GM12878 (cell line): Measurements from ENCODE around the gene KRTAP5-7. TPM values are rescaled to one million over a fixed set of nuclear protein-coding genes. Genes with fewer than 3 reads are reported as not detected.

Experiments
- ATAC-seq: fragments of 200-7000 bp; cut with Tn5 transposase; 3 replicates; pipeline ENCODE4 v1.9.1; 2020; ENCODE audit warnings: mild to moderate bottlenecking, moderate library complexity
- BruUV-seq: library from RNA; stranded (reverse); fragments of 400-500 nt; replicated peaks from 2 replicates; lab custom pipeline; 2021; lab: Mats Ljungman, UMichigan
- CTCF ChIA-PET: fragments of 300-600 bp; sonication (Branson Sonifier 250); formaldehyde crosslinking; extraction: SDS; loops from one replicate; lab custom pipeline; 2021; ENCODE audit warnings: inconsistent platforms; lab: Yijun Ruan, JAX
- POLR2A ChIA-PET: fragments of 350-600 bp; formaldehyde crosslinking; extraction: SDS; loops from one replicate; lab custom pipeline; 2021; ENCODE audit warnings: inconsistent platforms; lab: Charles Lee
- RAD21 ChIA-PET: fragments of 300-600 bp; sonication (Branson Sonifier 250); formaldehyde crosslinking; loops from one replicate; lab custom pipeline; 2023; ENCODE audit warnings: antibody characterized with exemption; ENCODE audit not compliant: unreplicated experiment; lab: Charles Lee
- SMC1A ChIA-PET: fragments of 300-600 bp; sonication (Branson Sonifier 250); formaldehyde crosslinking; loops from one replicate; lab custom pipeline; 2023; ENCODE audit not compliant: unreplicated experiment, uncharacterized antibody; lab: Charles Lee
- DNase-seq: peaks from one replicate; pipeline ENCODE4 v3.0.0-alpha.2; 2011; ENCODE audit warnings: low read depth, low spot score
- FAIRE-seq: peaks from 3 replicates; lab custom pipeline; 2011; peaks lifted over from hg19 to GRCh38; lab: Jason Lieb, UNC
- H2AFZ ChIP-seq: 2 replicates; pipeline ENCODE4 v1.6.0; 2011; ENCODE audit warnings: low read depth, low read length, control low read depth; ENCODE audit not compliant: control insufficient read depth
- H3K27ac ChIP-seq: 2 replicates; pipeline ENCODE4 v1.5.1; 2011; ENCODE audit warnings: control low read depth; ENCODE audit not compliant: control insufficient read depth, insufficient read depth
- H3K27me3 ChIP-seq, 2 experiments: replicated peaks in 1 of 2; 2 replicates each; pipeline versions ENCODE4 v1.6.0 to v1.6.1; 2011; ENCODE audit warnings: low read length in 1 of 2; ENCODE audit not compliant: control insufficient read depth in 2 of 2, insufficient read depth in 2 of 2
- H3K36me3 ChIP-seq, 2 experiments: 2 replicates each; pipeline ENCODE4 v1.5.1; 2011; ENCODE audit warnings: low read length in 1 of 2; ENCODE audit not compliant: control insufficient read depth in 2 of 2, insufficient read depth in 2 of 2
- H3K4me1 ChIP-seq: 2 replicates; pipeline ENCODE4 v1.6.1; 2011; ENCODE audit warnings: mild to moderate bottlenecking, low read length, moderate library complexity, mixed read lengths; ENCODE audit not compliant: control insufficient read depth, insufficient read depth
- H3K4me2 ChIP-seq: 2 replicates; pipeline ENCODE4 v1.6.0; 2011; ENCODE audit warnings: control low read depth; ENCODE audit not compliant: control insufficient read depth, insufficient read depth
- H3K4me3 ChIP-seq: fragments of 200-600 bp; sonication (generic); 2 replicates; pipeline ENCODE4 v1.5.1; 2016
- H3K79me2 ChIP-seq: 2 replicates; pipeline ENCODE4 v1.6.0; 2011; ENCODE audit warnings: low read length; ENCODE audit not compliant: control insufficient read depth, insufficient read depth
- H3K9ac ChIP-seq: 2 replicates; pipeline ENCODE4 v1.8.0; 2011; ENCODE audit warnings: low read length, control low read depth, mixed read lengths; ENCODE audit not compliant: control insufficient read depth, insufficient read depth
- H3K9me3 ChIP-seq: replicated peaks from 3 replicates; pipeline ENCODE4 v1.5.1; 2011; ENCODE audit warnings: mild to moderate bottlenecking, low read length; ENCODE audit not compliant: control insufficient read depth, insufficient read depth
- H4K20me1 ChIP-seq: 2 replicates; pipeline ENCODE4 v1.6.0; 2011; ENCODE audit not compliant: control insufficient read depth, insufficient read depth
- ELK1 ChIP-seq: IDR thresholded peaks from 2 replicates; pipeline ENCODE4 v1.6.1; 2012; ENCODE audit warnings: low read depth, low read length, improper control_type of control experiment
- EP300 ChIP-seq, 2 experiments: fragments of 150-350 bp in 1 of 2; IDR thresholded peaks; 2 replicates each; pipeline ENCODE4 v1.6.1; 2011 to 2012; ENCODE audit warnings: low read depth in 2 of 2, low read length in 2 of 2, borderline replicate concordance in 1 of 2, improper control_type of control experiment in 1 of 2, inconsistent platforms in 1 of 2; ENCODE audit not compliant: control insufficient read depth in 1 of 2
- FOS ChIP-seq: IDR thresholded peaks from 3 replicates; pipeline ENCODE4 v1.6.1; 2011; ENCODE audit warnings: borderline replicate concordance; ENCODE audit not compliant: insufficient read length; ENCODE audit errors: extremely low read depth
- MYC ChIP-seq: IDR thresholded peaks from 2 replicates; pipeline ENCODE4 v1.6.1; 2011; ENCODE audit warnings: mild to moderate bottlenecking, low read length, moderate library complexity, inconsistent platforms; ENCODE audit not compliant: insufficient read depth, insufficient replicate concordance, insufficient read length, severe bottlenecking
- RB1 ChIP-seq: fragments of 450-650 bp; formaldehyde crosslinking; IDR thresholded peaks from 2 replicates; pipeline ENCODE4 v1.6.1; 2017; ENCODE audit warnings: mild to moderate bottlenecking, borderline replicate concordance
- SREBF2 ChIP-seq: IDR thresholded peaks from 2 replicates; pipeline ENCODE4 v1.6.1; 2012; ENCODE audit warnings: mild to moderate bottlenecking, low read length
- STAT1 ChIP-seq: fragments of 450-650 bp; conservative IDR thresholded peaks from 2 replicates; pipeline ENCODE4 v1.6.1; 2014; ENCODE audit warnings: antibody characterized with exemption, mild to moderate bottlenecking
- STAT3 ChIP-seq: IDR thresholded peaks from 2 replicates; pipeline ENCODE4 v1.6.1; 2011; ENCODE audit warnings: low read depth, low read length, improper control_type of control experiment
- ZNF217 ChIP-seq: fragments of 450-650 bp; IDR thresholded peaks from 2 replicates; pipeline ENCODE4 v1.6.1; 2017; ENCODE audit warnings: antibody characterized with exemption, mild to moderate bottlenecking
- WGBS: methylation state at CpG from one replicate; pipeline ENCODE4 v1.1.6; 2016; ENCODE audit warnings: low lambda C conversion rate; ENCODE audit not compliant: insufficient replicate concordance, insufficient coverage; ENCODE audit errors: missing lambda C conversion rate; 5-methylcytosine and 5-hydroxymethylcytosine counted together
- in situ Hi-C: fragments of 300-500 bp; cut with MboI; formaldehyde crosslinking; loops from 9 replicates; pipeline ENCODE4 v1.14.3; 2018; ENCODE audit warnings: mixed read lengths
- intact Hi-C: fragments of 100-400 bp; cut with micrococcal nuclease; formaldehyde crosslinking; loops from one replicate; pipeline ENCODE4 v1.14.2; 2022; ENCODE audit not compliant: unreplicated experiment
- polyA plus RNA-seq, 11 experiments: library from polyadenylated mRNA; depleted of rRNA in 4 of 11; unstranded in 6 of 11; stranded (reverse) in 5 of 11; fragments of >200 nt; fragmentation: Nextera tagmentation in 4 of 11; fragmentation: Illumina TruSeq in 1 of 11; extraction: Ambion mirVana in 4 of 11; extraction: Trizol in 1 of 11; gene quantifications; 1 replicate in 1 of 11; 2 replicates in 10 of 11; pipeline versions ENCODE4 v1.2.1 to v1.2.3, GENCODE V29; 2011 to 2016; ENCODE audit warnings: inconsistent platforms in 2 of 11, missing spikeins in 2 of 11, low read depth in 1 of 11
- total RNA-seq, 4 experiments: library from RNA; depleted of rRNA in 3 of 4; stranded (reverse); fragments of >200 nt in 3 of 4; fragmentation: Illumina TruSeq in 1 of 4; extraction: Trizol in 1 of 4; gene quantifications; 2 replicates each; pipeline versions ENCODE4 v1.2.1 to v1.2.3, GENCODE V29; 2013 to 2021
- TF ChIP-seq, protein P1 (sequence below): IDR thresholded peaks from 2 replicates; pipeline ENCODE4 v1.6.1; 2011; ENCODE audit warnings: borderline replicate concordance, low read depth, mild to moderate bottlenecking, moderate library complexity, low read length; ENCODE audit not compliant: insufficient read depth, poor library complexity, severe bottlenecking
- TF ChIP-seq, protein P2 (sequence below): fragments of 450-650 bp; IDR thresholded peaks from 2 replicates; pipeline ENCODE4 v1.6.1; 2017; ENCODE audit warnings: mild to moderate bottlenecking, moderate library complexity
- TF ChIP-seq, protein P3 (sequence below): IDR thresholded peaks from 2 replicates; pipeline ENCODE4 v1.6.1; 2011; ENCODE audit warnings: mild to moderate bottlenecking, low read depth, low read length, moderate library complexity; ENCODE audit not compliant: insufficient replicate concordance

KRTAP5-7 gene
- total and polyA plus RNA-seq, 10 of the 15 experiments (the other 5 are each of a cell fraction or from before 2014, with no cell fraction given): 0.07 to 0.23 (median 0.19) TPM; not detected in 6

GRCh38 chr11:71542382-71542781, 15.3 kb downstream of the KRTAP5-7 start:
- Histone ChIP-seq H3K27me3 (no peaks in the 10 kb centered on the region), H3K4me2 (no peak overlapping the region), H3K4me3 (no peak overlapping the region), H3K79me2 (no peaks in the 10 kb centered on the region), H2AFZ (no peak overlapping the region), H4K20me1 (no peaks in the 10 kb centered on the region), H3K4me1 (peaks cover 41% of the 10 kb centered on the region), H3K36me3 (no peaks in the 10 kb centered on the region), H3K9ac (no peak overlapping the region), H3K9me3 (peaks cover 38% of the 10 kb centered on the region), H3K27ac (no peak overlapping the region)
- BruUV-seq: no TSS peak
- ChIA-PET POLR2A (interaction anchor here (1.3 kb wide), 1 partner anchor 53 kb away, joined by 3 read pairs; no protein-coding TSS in a partner anchor), CTCF (interaction anchor here (1.3 kb wide), 1 partner anchor 21 kb away, joined by 3 read pairs; no protein-coding TSS in a partner anchor), RAD21 (interaction anchor here (1.2 kb wide), 1 partner anchor 9 kb away, joined by 4 read pairs; no protein-coding TSS in a partner anchor), SMC1A (interaction anchor here (0.9 to 1.3 kb wide), 3 partner anchors 8 to 37 kb away, joined by 3 read pairs; no protein-coding TSS in a partner anchor)
- WGBS: 76% methylated on average over 7 of the region's 7 CpGs
- FAIRE-seq: no peak
- no peak for ATAC-seq
- in situ Hi-C loops: no loop called here
- no peak for TF ChIP-seq STAT1
- TF ChIP-seq ZNF217: no peak
- no peak for TF ChIP-seq ELK1
- TF ChIP-seq FOS: no peak
- no peak for TF ChIP-seq RB1
- no peak for TF ChIP-seq SREBF2
- TF ChIP-seq, protein P1, sequence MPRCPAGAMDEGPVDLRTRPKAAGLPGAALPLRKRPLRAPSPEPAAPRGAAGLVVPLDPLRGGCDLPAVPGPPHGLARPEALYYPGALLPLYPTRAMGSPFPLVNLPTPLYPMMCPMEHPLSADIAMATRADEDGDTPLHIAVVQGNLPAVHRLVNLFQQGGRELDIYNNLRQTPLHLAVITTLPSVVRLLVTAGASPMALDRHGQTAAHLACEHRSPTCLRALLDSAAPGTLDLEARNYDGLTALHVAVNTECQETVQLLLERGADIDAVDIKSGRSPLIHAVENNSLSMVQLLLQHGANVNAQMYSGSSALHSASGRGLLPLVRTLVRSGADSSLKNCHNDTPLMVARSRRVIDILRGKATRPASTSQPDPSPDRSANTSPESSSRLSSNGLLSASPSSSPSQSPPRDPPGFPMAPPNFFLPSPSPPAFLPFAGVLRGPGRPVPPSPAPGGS: no peak
- TF ChIP-seq MYC: no peak
- no peak for TF ChIP-seq EP300 (IDR thresholded peaks at IDR 0.05; ENCODE audit: borderline replicate concordance in 1 of 2, control insufficient read depth in 1 of 2, low read depth in 2 of 2, low read length in 2 of 2)
- TF ChIP-seq, protein P2, sequence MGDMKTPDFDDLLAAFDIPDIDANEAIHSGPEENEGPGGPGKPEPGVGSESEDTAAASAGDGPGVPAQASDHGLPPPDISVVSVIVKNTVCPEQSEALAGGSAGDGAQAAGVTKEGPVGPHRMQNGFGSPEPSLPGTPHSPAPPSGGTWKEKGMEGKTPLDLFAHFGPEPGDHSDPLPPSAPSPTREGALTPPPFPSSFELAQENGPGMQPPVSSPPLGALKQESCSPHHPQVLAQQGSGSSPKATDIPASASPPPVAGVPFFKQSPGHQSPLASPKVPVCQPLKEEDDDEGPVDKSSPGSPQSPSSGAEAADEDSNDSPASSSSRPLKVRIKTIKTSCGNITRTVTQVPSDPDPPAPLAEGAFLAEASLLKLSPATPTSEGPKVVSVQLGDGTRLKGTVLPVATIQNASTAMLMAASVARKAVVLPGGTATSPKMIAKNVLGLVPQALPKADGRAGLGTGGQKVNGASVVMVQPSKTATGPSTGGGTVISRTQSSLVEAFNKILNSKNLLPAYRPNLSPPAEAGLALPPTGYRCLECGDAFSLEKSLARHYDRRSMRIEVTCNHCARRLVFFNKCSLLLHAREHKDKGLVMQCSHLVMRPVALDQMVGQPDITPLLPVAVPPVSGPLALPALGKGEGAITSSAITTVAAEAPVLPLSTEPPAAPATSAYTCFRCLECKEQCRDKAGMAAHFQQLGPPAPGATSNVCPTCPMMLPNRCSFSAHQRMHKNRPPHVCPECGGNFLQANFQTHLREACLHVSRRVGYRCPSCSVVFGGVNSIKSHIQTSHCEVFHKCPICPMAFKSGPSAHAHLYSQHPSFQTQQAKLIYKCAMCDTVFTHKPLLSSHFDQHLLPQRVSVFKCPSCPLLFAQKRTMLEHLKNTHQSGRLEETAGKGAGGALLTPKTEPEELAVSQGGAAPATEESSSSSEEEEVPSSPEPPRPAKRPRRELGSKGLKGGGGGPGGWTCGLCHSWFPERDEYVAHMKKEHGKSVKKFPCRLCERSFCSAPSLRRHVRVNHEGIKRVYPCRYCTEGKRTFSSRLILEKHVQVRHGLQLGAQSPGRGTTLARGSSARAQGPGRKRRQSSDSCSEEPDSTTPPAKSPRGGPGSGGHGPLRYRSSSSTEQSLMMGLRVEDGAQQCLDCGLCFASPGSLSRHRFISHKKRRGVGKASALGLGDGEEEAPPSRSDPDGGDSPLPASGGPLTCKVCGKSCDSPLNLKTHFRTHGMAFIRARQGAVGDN: no peak
- TF ChIP-seq STAT3: no peak
- TF ChIP-seq, protein P3, sequence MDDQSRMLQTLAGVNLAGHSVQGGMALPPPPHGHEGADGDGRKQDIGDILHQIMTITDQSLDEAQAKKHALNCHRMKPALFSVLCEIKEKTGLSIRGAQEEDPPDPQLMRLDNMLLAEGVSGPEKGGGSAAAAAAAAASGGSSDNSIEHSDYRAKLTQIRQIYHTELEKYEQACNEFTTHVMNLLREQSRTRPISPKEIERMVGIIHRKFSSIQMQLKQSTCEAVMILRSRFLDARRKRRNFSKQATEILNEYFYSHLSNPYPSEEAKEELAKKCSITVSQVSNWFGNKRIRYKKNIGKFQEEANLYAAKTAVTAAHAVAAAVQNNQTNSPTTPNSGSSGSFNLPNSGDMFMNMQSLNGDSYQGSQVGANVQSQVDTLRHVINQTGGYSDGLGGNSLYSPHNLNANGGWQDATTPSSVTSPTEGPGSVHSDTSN: no peak
- no peak for DNase-seq
- intact Hi-C loops: no loop called here
